K562 treated with DMSO at 1 percent for 48 hours (cell line): ENCODE measurements around the gene AVPR1A. TPM values are rescaled to one million over a fixed set of nuclear protein-coding genes. Genes with fewer than 3 reads are reported as not detected.

Experiments
- total RNA-seq: library from RNA; unstranded; fragments of 300-600 nt; gene quantifications from 2 replicates; pipeline ENCODE4 v1.2.3, GENCODE V29; 2022; ENCODE audit warnings: low replicate concordance; ENCODE audit errors: extremely low read depth

Gene AVPR1A
- total RNA-seq, result not detected in 2 replicates

GRCh38 chr12:63150713-63151622 lies at the start of gene AVPR1A:
Gene AVPR1A (minus strand): TSS chr12:63151201. CDS start chr12:63150836, 365 bp downstream.

Other genes starting within 250 kb of the AVPR1A start
- not detected in 2 replicates for gene PPM1H, start 216.1 kb downstream of the AVPR1A start, total RNA-seq